ENCODE data around the gene HIF3A.

DNA sequence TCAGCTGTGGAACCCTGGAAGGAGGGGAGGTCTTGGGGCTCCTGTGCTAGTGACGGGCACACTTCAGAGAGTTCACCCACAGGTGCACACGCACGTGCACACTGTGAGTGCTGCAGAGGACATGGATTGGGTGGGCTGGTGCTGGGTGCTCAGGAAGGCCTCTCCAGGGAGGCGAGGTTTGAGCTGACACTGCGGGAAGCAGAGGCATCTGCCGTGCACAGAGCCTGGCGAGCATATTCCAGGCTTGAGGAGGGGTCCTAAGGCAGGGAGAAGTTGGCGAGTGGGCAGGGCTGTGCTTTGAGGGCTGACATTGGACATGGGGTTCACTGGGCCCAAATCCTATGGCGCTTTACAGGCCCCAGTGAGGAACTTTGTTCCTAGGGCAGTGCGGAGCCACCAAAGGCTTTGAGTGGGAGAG is 90.9 kb downstream of the HIF3A start:
- TF ChIP-seq, protein P1, sequence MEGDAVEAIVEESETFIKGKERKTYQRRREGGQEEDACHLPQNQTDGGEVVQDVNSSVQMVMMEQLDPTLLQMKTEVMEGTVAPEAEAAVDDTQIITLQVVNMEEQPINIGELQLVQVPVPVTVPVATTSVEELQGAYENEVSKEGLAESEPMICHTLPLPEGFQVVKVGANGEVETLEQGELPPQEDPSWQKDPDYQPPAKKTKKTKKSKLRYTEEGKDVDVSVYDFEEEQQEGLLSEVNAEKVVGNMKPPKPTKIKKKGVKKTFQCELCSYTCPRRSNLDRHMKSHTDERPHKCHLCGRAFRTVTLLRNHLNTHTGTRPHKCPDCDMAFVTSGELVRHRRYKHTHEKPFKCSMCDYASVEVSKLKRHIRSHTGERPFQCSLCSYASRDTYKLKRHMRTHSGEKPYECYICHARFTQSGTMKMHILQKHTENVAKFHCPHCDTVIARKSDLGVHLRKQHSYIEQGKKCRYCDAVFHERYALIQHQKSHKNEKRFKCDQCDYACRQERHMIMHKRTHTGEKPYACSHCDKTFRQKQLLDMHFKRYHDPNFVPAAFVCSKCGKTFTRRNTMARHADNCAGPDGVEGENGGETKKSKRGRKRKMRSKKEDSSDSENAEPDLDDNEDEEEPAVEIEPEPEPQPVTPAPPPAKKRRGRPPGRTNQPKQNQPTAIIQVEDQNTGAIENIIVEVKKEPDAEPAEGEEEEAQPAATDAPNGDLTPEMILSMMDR (optimal IDR thresholded peaks at IDR 0.05 in 1 of 3, IDR thresholded peaks at IDR 0.05 in 1 of 3, conservative IDR thresholded peaks at IDR 0.05 in 1 of 3; ENCODE audit: extremely low read depth in 1 of 3, insufficient read depth in 2 of 3, low read length in 3 of 3) = no peak
- TF ChIP-seq EZH2 (IDR thresholded peaks at IDR 0.05; ENCODE audit: low read length) = no peak

All from keratinocyte (primary cell).